Spleen (tissue), 11 donors: ENCODE measurements around the gene GJB4. TPM values are rescaled to one million over a fixed set of nuclear protein-coding genes. Genes with fewer than 3 reads are reported as not detected.

Experiments used
- DNase-seq: peaks from one replicate; pipeline ENCODE4 v3.0.0-alpha.2; 2020
- H3K27ac ChIP-seq, 8 donors: fragments of 200-600 bp; sonication (generic) in 7 of 8; 1 replicate in 4 of 8; 2 replicates in 4 of 8; pipeline versions ENCODE4 v1.5.0 to v1.8.0; 2016 to 2021; ENCODE audit warnings: inconsistent platforms in 4 of 8, mild to moderate bottlenecking in 4 of 8, moderate library complexity in 1 of 8
- H3K27me3 ChIP-seq, 7 donors: fragments of 200-600 bp; sonication (generic) in 6 of 7; replicated peaks in 1 of 7; 1 replicate in 4 of 7; 2 replicates in 3 of 7; pipeline versions ENCODE4 v1.5.0 to v1.8.0; 2016 to 2021; ENCODE audit warnings: inconsistent platforms in 3 of 7, mild to moderate bottlenecking in 1 of 7
- H3K36me3 ChIP-seq, 6 donors: fragments of 200-600 bp; sonication (generic) in 5 of 6; 1 replicate in 4 of 6; 2 replicates in 2 of 6; pipeline versions ENCODE4 v1.5.0 to v1.8.0; 2016 to 2021; ENCODE audit warnings: inconsistent platforms in 2 of 6
- H3K4me1 ChIP-seq, 6 donors: fragments of 200-600 bp; sonication (generic) in 5 of 6; 1 replicate in 3 of 6; 2 replicates in 3 of 6; pipeline versions ENCODE4 v1.5.0 to v1.8.0; 2016 to 2021; ENCODE audit warnings: inconsistent platforms in 3 of 6
- H3K4me3 ChIP-seq, 8 donors: fragments of 200-600 bp; sonication (generic) in 7 of 8; 1 replicate in 4 of 8; 2 replicates in 4 of 8; pipeline versions ENCODE4 v1.5.0 to v1.8.0; 2016 to 2021; ENCODE audit warnings: inconsistent platforms in 4 of 8, mild to moderate bottlenecking in 4 of 8, moderate library complexity in 2 of 8
- H3K9me3 ChIP-seq, 8 donors: fragments of 200-600 bp; sonication (generic) in 7 of 8; 1 replicate in 4 of 8; 2 replicates in 4 of 8; pipeline versions ENCODE4 v1.5.0 to v1.8.0; 2016 to 2021; ENCODE audit warnings: inconsistent platforms in 4 of 8
- CTCF ChIP-seq, 11 experiments: fragments of 200-600 bp in 7 of 11; fragments of 450-650 bp in 4 of 11; sonication (generic) in 4 of 11; IDR thresholded peaks in 8 of 11; conservative IDR thresholded peaks in 3 of 11; 1 replicate in 7 of 11; 2 replicates in 4 of 11; pipeline versions ENCODE4 v1.4.0 to v1.8.0; 2016 to 2021; ENCODE audit warnings: antibody characterized with exemption in 11 of 11, inconsistent platforms in 4 of 11, mild to moderate bottlenecking in 1 of 11
- POLR2A ChIP-seq, 3 donors: fragments of 450-650 bp; IDR thresholded peaks; one replicate each; pipeline ENCODE4 v1.5.1; 2017; ENCODE audit warnings: antibody characterized with exemption in 3 of 3, mild to moderate bottlenecking in 1 of 3
- POLR2AphosphoS5 ChIP-seq, 3 donors: sonication (generic); formaldehyde crosslinking; IDR thresholded peaks; one replicate each; pipeline ENCODE4 v1.5.1; 2017; ENCODE audit warnings: antibody characterized with exemption in 3 of 3
- WGBS, 5 donors: extraction: QIAGEN DNeasy Blood & Tissue Kit in 3 of 5; methylation state at CpG; one replicate each; pipeline versions ENCODE4 v1.1.5 to v1.1.7; 2013 to 2018; 5-methylcytosine and 5-hydroxymethylcytosine counted together
- intact Hi-C: fragments of 100-400 bp; cut with DNase I; formaldehyde crosslinking; loops from one replicate; pipeline ENCODE4 v1.15.0; 2023; ENCODE audit warnings: low total_unique reads
- polyA plus RNA-seq, 3 donors: library from polyadenylated mRNA; stranded (reverse); fragments of 200-250 nt; gene quantifications; one replicate each; pipeline ENCODE4 v1.2.1, GENCODE V29; 2013
- total RNA-seq, 7 donors: library from RNA; depleted of rRNA in 3 of 7; stranded (reverse); fragments of >200 nt in 3 of 7; fragmentation: NEBNext Ultra II Directional in 4 of 7; extraction: Animal tissue kit (Norgen Biotek cat#: 25700) in 4 of 7; gene quantifications; one replicate each; pipeline versions ENCODE4 v1.1.0 to v1.2.1, GENCODE V29; 2016 to 2021
- donor health status: healthy with polysubstance abuse.
- donor health status: DM: no; HTN: no; CAD: no; lungs with moderate emphysema.
- donor health status: DM: no; HTN: no; CAD: no.
- donor health status: Bipolar disorder and iron deficiency.
- donor health status: healthy.
- donor health status: DM: no; HTN: no; CAD: no.
- donor health status: DM: yes; HTN: yes; CAD: no.

Gene GJB4
- total and polyA plus RNA-seq, 10 donors = not detected

GRCh38 chr1:34713443-34713842 is 46.1 kb upstream of the GJB4 start:
- no peak for TF ChIP-seq POLR2A (IDR thresholded peaks at IDR 0.05)
- no peak for TF ChIP-seq POLR2AphosphoS5 (IDR thresholded peaks at IDR 0.05)
- TF ChIP-seq CTCF (IDR thresholded peaks at IDR 0.05 in 8 of 11, conservative IDR thresholded peaks at IDR 0.05 in 3 of 11) = no peak
- no peak for DNase-seq
- Histone ChIP-seq H3K27ac (no peak overlapping the region), H3K9me3 (no peaks in the 10 kb centered on the region), H3K36me3 (no peaks in the 10 kb centered on the region), H3K4me3 (no peak overlapping the region), H3K4me1 (no peaks in the 10 kb centered on the region), H3K27me3 (peaks cover 0 to 19% (median 0%) of the 10 kb centered on the region in 7 donors)
- intact Hi-C loops = no loop called here
- 83 to 94% (median 90%) methylated on average over 6 of the region's 6 CpGs for WGBS, 5 donors

DNA sequence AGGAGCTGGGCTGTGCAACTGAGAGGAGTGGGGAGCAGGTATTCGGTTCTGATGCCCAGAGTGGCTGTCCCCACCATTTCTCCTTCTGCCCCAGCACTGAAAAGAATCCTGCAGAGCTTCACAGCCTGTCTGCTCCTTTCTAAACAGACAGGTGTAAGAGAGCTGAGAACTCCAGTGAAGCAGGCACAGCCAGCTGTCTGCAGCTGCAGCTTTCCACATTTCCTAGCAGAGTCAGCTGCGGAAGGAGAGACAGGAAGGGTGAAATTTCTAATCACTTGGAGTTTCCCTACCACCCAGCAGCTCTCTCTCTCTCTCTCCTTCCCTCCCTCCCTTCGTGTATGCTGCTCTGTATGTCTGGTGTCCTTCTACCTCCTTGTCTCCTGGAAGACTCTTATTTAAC is 45.2 kb upstream of the GJB4 start:
- no peak for DNase-seq
- intact Hi-C loops = no loop called here
- H3K4me1 ChIP-seq = no peaks in the 10 kb centered on the region
- TF ChIP-seq POLR2AphosphoS5 (IDR thresholded peaks at IDR 0.05) (no peak), POLR2A (IDR thresholded peaks at IDR 0.05) (no peak), CTCF (IDR thresholded peaks at IDR 0.05 in 8 of 11, conservative IDR thresholded peaks at IDR 0.05 in 3 of 11) (no peak)
- H3K4me3 ChIP-seq = no peak overlapping the region
- H3K27me3 ChIP-seq = peaks cover 0 to 27% (median 0%) of the 10 kb centered on the region in 7 donors
- H3K9me3 ChIP-seq = no peaks in the 10 kb centered on the region
- 32 to 37% (median 34%) methylated on average over 3 of the region's 3 CpGs for WGBS, 5 donors
- H3K36me3 ChIP-seq = no peaks in the 10 kb centered on the region
- H3K27ac ChIP-seq = no peak overlapping the region

GRCh38 chr1:34715139-34715538 is 44.4 kb upstream of the GJB4 start:
- Histone ChIP-seq H3K4me3 (no peak overlapping the region), H3K27me3 (peaks cover 0 to 32% (median 0%) of the 10 kb centered on the region in 7 donors), H3K9me3 (no peaks in the 10 kb centered on the region), H3K4me1 (no peaks in the 10 kb centered on the region), H3K36me3 (no peaks in the 10 kb centered on the region), H3K27ac (no peak overlapping the region)
- no peak for TF ChIP-seq POLR2A (IDR thresholded peaks at IDR 0.05)
- TF ChIP-seq POLR2AphosphoS5 (IDR thresholded peaks at IDR 0.05) = no peak
- no peak for TF ChIP-seq CTCF (IDR thresholded peaks at IDR 0.05 in 8 of 11, conservative IDR thresholded peaks at IDR 0.05 in 3 of 11)
- no peak for DNase-seq
- intact Hi-C loops = no loop called here
- 67 to 89% (median 80%) methylated on average over 3 of the region's 3 CpGs for WGBS, 5 donors

- no peak overlapping the region for H3K4me3 ChIP-seq
- peaks cover 0 to 53% (median 0%) of the 10 kb centered on the region in 7 donors for H3K27me3 ChIP-seq
- no peaks in the 10 kb centered on the region for H3K4me1 ChIP-seq
- WGBS, 5 donors = 68 to 84% (median 71%) methylated on average over 4 of the region's 4 CpGs
- no peak for DNase-seq
- H3K9me3 ChIP-seq = no peaks in the 10 kb centered on the region
- H3K36me3 ChIP-seq = no peaks in the 10 kb centered on the region
- TF ChIP-seq POLR2A (IDR thresholded peaks at IDR 0.05) (no peak), POLR2AphosphoS5 (IDR thresholded peaks at IDR 0.05) (no peak), CTCF (IDR thresholded peaks at IDR 0.05 in 8 of 11, conservative IDR thresholded peaks at IDR 0.05 in 3 of 11) (no peak)
- no peak overlapping the region for H3K27ac ChIP-seq
- intact Hi-C loops = no loop called here
Observed at GRCh38 chr1:34721241-34721640, 38.3 kb upstream of the GJB4 start.
